Neural progenitor cell (in vitro differentiated cells): ENCODE data around the gene FAM110A. TPM values are rescaled to one million over a fixed set of nuclear protein-coding genes. Genes with fewer than 3 reads are reported as not detected.
"Not testable (repeated sequence)": the region's sequence is repeated elsewhere in the genome, so short reads cannot be mapped to it uniquely, and the experiment has no call there.

Source experiments
- DNase-seq: peaks from one replicate; pipeline ENCODE4 v3.0.0-alpha.2; 2016; ENCODE audit warnings: low spot score
- H2AFZ ChIP-seq: fragments of 200-600 bp; sonication (generic); replicated peaks from 2 replicates; pipeline ENCODE4 v1.6.1; 2016; ENCODE audit warnings: antibody characterized with exemption
- H3F3A ChIP-seq: fragments of 200-600 bp; sonication (generic); 2 replicates; pipeline ENCODE4 v1.6.1; 2016; ENCODE audit warnings: antibody characterized with exemption, low read depth
- H3K27ac ChIP-seq: fragments of 200-600 bp; sonication (generic); 2 replicates; pipeline ENCODE4 v1.5.1; 2016; ENCODE audit warnings: mild to moderate bottlenecking
- H3K27me3 ChIP-seq: fragments of 200-600 bp; sonication (generic); 2 replicates; pipeline ENCODE4 v1.6.1; 2016; ENCODE audit warnings: mild to moderate bottlenecking, moderate library complexity
- H3K36me3 ChIP-seq: fragments of 200-600 bp; sonication (generic); 2 replicates; pipeline ENCODE4 v1.5.1; 2016
- H3K4me1 ChIP-seq: fragments of 200-600 bp; sonication (generic); 2 replicates; pipeline ENCODE4 v1.6.1; 2016; ENCODE audit warnings: mixed run types
- H3K4me2 ChIP-seq: fragments of 200-600 bp; sonication (generic); 2 replicates; pipeline ENCODE4 v1.6.1; 2016
- H3K4me3 ChIP-seq: fragments of 200-600 bp; sonication (generic); 2 replicates; pipeline ENCODE4 v1.5.1; 2016
- H3K79me2 ChIP-seq: fragments of 200-600 bp; sonication (generic); 2 replicates; pipeline ENCODE4 v1.6.1; 2016; ENCODE audit warnings: low read depth
- H3K9ac ChIP-seq: fragments of 200-600 bp; sonication (generic); 2 replicates; pipeline ENCODE4 v1.6.1; 2016
- H3K9me3 ChIP-seq: fragments of 200-600 bp; sonication (generic); 2 replicates; pipeline ENCODE4 v1.5.1; 2016; ENCODE audit warnings: low read depth
- H4K20me1 ChIP-seq: fragments of 200-600 bp; sonication (generic); 2 replicates; pipeline ENCODE4 v1.6.1; 2016; ENCODE audit warnings: low read depth
- H3K27ac Mint-ChIP-seq: 3 replicates; pipeline ENCODE4 v1.8.0; 2021; ENCODE audit warnings: mixed read lengths
- H3K27me3 Mint-ChIP-seq: 2 replicates; pipeline ENCODE4 v1.8.0; 2022; ENCODE audit warnings: low read depth, mild to moderate bottlenecking, inconsistent platforms, moderate library complexity, mixed read lengths; ENCODE audit not compliant: insufficient read depth
- H3K36me3 Mint-ChIP-seq: 3 replicates; pipeline ENCODE4 v1.8.0; 2021; ENCODE audit warnings: mixed read lengths
- H3K4me1 Mint-ChIP-seq: 3 replicates; pipeline ENCODE4 v1.8.0; 2021; ENCODE audit warnings: mixed read lengths
- H3K4me3 Mint-ChIP-seq: 3 replicates; pipeline ENCODE4 v1.8.0; 2021; ENCODE audit warnings: mild to moderate bottlenecking, moderate library complexity, mixed read lengths
- H3K9me3 Mint-ChIP-seq: 3 replicates; pipeline ENCODE4 v1.8.0; 2020; ENCODE audit warnings: mixed read lengths
- EZH2 ChIP-seq: fragments of 200-600 bp; sonication (generic); IDR thresholded peaks from 2 replicates; pipeline ENCODE4 v1.6.1; 2017; ENCODE audit warnings: antibody characterized with exemption, mild to moderate bottlenecking, moderate library complexity
- EZH2phosphoT487 ChIP-seq: fragments of 200-600 bp; sonication (generic); IDR thresholded peaks from 2 replicates; pipeline ENCODE4 v1.6.1; 2017; ENCODE audit warnings: antibody characterized with exemption
- total RNA-seq: library from RNA; depleted of rRNA; stranded (reverse); fragments of >200 nt; gene quantifications from 2 replicates; pipeline ENCODE4 v1.2.3, GENCODE V29; 2015; ENCODE audit warnings: low replicate concordance
- TF ChIP-seq, protein P1 (sequence below): fragments of 200-600 bp; sonication (generic); IDR thresholded peaks from 2 replicates; pipeline ENCODE4 v1.5.1; 2017; ENCODE audit warnings: antibody characterized with exemption, mild to moderate bottlenecking

The FAM110A gene
- total RNA-seq, 1 donor from 2014 or later, result 2.9 TPM

DNA sequence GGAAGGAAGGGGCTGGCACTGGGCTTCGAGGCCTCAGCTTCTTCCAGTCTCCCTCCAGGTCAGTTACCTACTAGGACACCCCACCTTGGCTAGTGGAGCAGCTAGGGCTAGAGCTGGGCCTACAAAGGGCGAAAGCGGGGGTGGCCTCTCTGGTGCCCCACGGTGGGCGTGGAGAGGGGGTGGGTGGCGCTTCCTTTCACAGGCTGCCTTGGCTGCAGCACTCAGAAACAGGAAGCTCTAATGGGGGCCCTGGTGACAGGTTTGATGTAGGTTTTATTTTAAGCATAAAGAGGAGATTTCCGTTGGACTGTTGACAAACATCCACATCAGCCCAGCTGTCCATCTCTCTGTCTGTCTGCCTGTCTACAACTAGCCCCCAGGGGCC, 13.4 kb downstream of the FAM110A start:
- Histone ChIP-seq H3K36me3 (no peaks in the 10 kb centered on the region), H2AFZ (no peak overlapping the region), H3K9me3 (no peaks in the 10 kb centered on the region), H3K27me3 (peaks cover 43% of the 10 kb centered on the region), H3K79me2 (no peaks in the 10 kb centered on the region), H3F3A (no peaks in the 10 kb centered on the region), H4K20me1 (peaks cover 36% of the 10 kb centered on the region), H3K4me1 (peaks cover 22% of the 10 kb centered on the region), H3K4me2 (no peak overlapping the region), H3K9ac (no peak overlapping the region), H3K27ac (no peak overlapping the region), H3K4me3 (no peak overlapping the region)
- H3K4me1 Mint-ChIP-seq, result peaks cover 29% of the 10 kb centered on the region
- H3K4me3 Mint-ChIP-seq, result peak overlapping the region; percentile 35
- DNase-seq, result no peak
- no peaks in the 10 kb centered on the region for H3K9me3 Mint-ChIP-seq
- TF ChIP-seq, protein P1, sequence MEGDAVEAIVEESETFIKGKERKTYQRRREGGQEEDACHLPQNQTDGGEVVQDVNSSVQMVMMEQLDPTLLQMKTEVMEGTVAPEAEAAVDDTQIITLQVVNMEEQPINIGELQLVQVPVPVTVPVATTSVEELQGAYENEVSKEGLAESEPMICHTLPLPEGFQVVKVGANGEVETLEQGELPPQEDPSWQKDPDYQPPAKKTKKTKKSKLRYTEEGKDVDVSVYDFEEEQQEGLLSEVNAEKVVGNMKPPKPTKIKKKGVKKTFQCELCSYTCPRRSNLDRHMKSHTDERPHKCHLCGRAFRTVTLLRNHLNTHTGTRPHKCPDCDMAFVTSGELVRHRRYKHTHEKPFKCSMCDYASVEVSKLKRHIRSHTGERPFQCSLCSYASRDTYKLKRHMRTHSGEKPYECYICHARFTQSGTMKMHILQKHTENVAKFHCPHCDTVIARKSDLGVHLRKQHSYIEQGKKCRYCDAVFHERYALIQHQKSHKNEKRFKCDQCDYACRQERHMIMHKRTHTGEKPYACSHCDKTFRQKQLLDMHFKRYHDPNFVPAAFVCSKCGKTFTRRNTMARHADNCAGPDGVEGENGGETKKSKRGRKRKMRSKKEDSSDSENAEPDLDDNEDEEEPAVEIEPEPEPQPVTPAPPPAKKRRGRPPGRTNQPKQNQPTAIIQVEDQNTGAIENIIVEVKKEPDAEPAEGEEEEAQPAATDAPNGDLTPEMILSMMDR, result no peak
- TF ChIP-seq EZH2phosphoT487, result no peak
- TF ChIP-seq EZH2, result no peak
- H3K36me3 Mint-ChIP-seq, result peaks cover 7% of the 10 kb centered on the region
- peaks cover 21% of the 10 kb centered on the region for H3K27me3 Mint-ChIP-seq
- H3K27ac Mint-ChIP-seq, result no peak overlapping the region

DNA sequence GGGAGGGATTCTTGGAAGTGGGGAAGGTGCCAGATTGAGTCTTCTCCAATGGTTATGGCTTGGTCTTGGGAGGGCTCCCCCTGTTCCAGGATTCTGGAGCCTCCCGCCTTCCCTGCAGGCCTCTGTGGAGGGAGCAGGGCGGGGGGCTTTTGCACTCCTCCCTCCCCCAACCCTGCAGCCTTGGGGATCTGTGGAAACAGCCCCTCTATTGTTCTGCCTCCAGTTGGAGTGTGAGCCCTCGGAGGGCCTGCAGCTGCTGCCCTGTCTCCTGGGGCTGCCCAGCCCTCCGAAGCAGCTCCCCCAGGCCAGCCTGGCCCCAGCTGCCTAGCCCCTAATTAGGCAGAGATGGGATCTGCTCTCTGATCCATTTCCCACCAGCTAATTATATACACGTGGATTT, 14.7 kb downstream of the FAM110A start:
- Histone ChIP-seq H3K27me3 (peaks cover 30% of the 10 kb centered on the region), H3K27ac (no peak overlapping the region), H2AFZ (no peak overlapping the region), H3K9ac (no peak overlapping the region), H3K4me2 (peak overlapping the region; percentile 54), H3K4me1 (peaks cover 22% of the 10 kb centered on the region), H3K4me3 (no peak overlapping the region), H3F3A (no peaks in the 10 kb centered on the region), H3K79me2 (no peaks in the 10 kb centered on the region), H3K9me3 (no peaks in the 10 kb centered on the region), H4K20me1 (peaks cover 28% of the 10 kb centered on the region), H3K36me3 (no peaks in the 10 kb centered on the region)
- Mint-ChIP-seq H3K4me1 (peaks cover 25% of the 10 kb centered on the region), H3K36me3 (peaks cover 7% of the 10 kb centered on the region), H3K27me3 (peaks cover 14% of the 10 kb centered on the region), H3K27ac (no peak overlapping the region), H3K9me3 (no peaks in the 10 kb centered on the region), H3K4me3 (no peak overlapping the region)
- TF ChIP-seq EZH2, result no peak
- no peak for TF ChIP-seq EZH2phosphoT487
- peak; percentile 43 for DNase-seq

DNA sequence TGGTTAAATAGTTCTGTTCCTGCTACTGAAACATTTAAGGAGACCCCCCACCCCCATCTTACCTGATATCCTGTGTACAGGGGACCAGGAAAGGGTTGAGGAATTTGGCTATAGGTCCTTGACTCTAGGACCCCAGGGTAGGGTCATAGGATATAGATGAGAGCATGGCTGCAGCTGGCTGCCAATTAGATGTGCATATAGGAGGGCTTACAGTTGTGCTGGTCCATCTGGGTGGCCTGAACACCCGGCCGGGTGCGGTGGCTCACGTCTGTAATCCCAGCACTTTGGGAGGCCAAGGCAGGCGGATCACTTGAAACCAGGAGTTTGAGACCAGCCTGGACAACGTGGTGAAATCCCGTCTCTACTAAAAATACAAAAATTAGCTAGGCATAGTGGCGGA, 15.2 kb downstream of the FAM110A start:
- peaks cover 22% of the 10 kb centered on the region for H3K4me1 ChIP-seq
- peaks cover 25% of the 10 kb centered on the region for H3K27me3 ChIP-seq
- not testable (repeated sequence) for H3K9ac ChIP-seq, H3K27ac ChIP-seq, H3K36me3 Mint-ChIP-seq, H3K4me2 ChIP-seq, H2AFZ ChIP-seq, H3K36me3 ChIP-seq, H3F3A ChIP-seq, DNase-seq, H3K79me2 ChIP-seq, H3K9me3 ChIP-seq, H3K27ac Mint-ChIP-seq, H3K4me3 ChIP-seq, H3K4me3 Mint-ChIP-seq, H3K9me3 Mint-ChIP-seq
- peaks cover 29% of the 10 kb centered on the region for H4K20me1 ChIP-seq
- H3K27me3 Mint-ChIP-seq, result peaks cover 12% of the 10 kb centered on the region
- H3K4me1 Mint-ChIP-seq, result peaks cover 25% of the 10 kb centered on the region

DNA sequence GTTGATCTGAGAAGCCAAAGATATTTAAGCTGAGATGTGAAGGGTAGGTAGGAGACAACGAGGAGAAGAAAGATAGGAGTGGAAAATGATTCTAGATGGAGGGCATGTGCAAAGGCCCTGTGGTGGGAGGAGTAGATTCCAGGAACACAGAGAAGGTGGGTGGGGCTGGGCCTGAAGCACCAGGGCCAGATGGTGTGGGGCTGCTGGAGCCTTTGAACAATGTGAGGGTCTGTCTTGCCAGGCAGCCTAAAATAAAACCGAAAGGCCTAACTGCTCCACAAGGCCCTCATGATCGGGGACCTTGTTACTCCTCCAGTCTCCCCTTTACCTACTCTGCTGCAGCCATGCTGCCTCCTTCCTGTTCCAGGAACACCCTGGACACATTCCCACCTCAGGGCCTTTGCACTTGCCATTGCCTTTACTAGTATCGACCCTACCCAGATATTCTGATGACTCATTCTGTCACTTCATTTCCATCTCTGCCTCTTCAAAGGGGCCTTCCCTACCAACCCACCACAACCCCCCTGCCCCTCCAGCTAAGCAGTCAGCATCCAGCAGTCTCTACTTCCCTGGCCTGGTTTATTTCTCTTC, 20.0 kb downstream of the FAM110A start:
- H2AFZ ChIP-seq, result no peak overlapping the region
- no peak overlapping the region for H3K4me3 Mint-ChIP-seq
- H3K4me3 ChIP-seq, result no peak overlapping the region
- H3F3A ChIP-seq, result no peaks in the 10 kb centered on the region
- peaks cover 3% of the 10 kb centered on the region for H4K20me1 ChIP-seq
- TF ChIP-seq EZH2phosphoT487 (no peak), EZH2 (no peak)
- TF ChIP-seq, protein P1, result no peak
- H3K4me1 ChIP-seq, result peaks cover 2% of the 10 kb centered on the region
- no peak overlapping the region for H3K27ac Mint-ChIP-seq
- H3K36me3 Mint-ChIP-seq, result no peaks in the 10 kb centered on the region
- no peak overlapping the region for H3K4me2 ChIP-seq
- DNase-seq, result no peak
- peaks cover 2% of the 10 kb centered on the region for H3K27me3 Mint-ChIP-seq
- no peaks in the 10 kb centered on the region for H3K9me3 Mint-ChIP-seq
- H3K4me1 Mint-ChIP-seq, result no peaks in the 10 kb centered on the region
- H3K79me2 ChIP-seq, result no peaks in the 10 kb centered on the region
- H3K27ac ChIP-seq, result no peak overlapping the region
- no peaks in the 10 kb centered on the region for H3K9me3 ChIP-seq
- H3K27me3 ChIP-seq, result no peaks in the 10 kb centered on the region
- H3K9ac ChIP-seq, result no peak overlapping the region
- no peaks in the 10 kb centered on the region for H3K36me3 ChIP-seq
